Activated CD4-positive, alpha-beta memory T cell treated with anti-CD3 and anti-CD28 coated beads, Interleukin-2, amount 10 ng/mL, durations not matched to agents 7 days and 5 days (primary cell): ENCODE measurements around the gene SDHAF4. TPM values are rescaled to one million over a fixed set of nuclear protein-coding genes. Genes with fewer than 3 reads are reported as not detected.

Experiments used
- total RNA-seq, 2 experiments: library from RNA; stranded (reverse); gene quantifications; one replicate each; pipeline ENCODE4 v1.2.3, GENCODE V29; 2021

The SDHAF4 gene
- total RNA-seq, 2 experiments from 2014 or later = 9.8 to 11.6 TPM

Other genes starting within 250 kb of the SDHAF4 start
- 1 to 10 TPM; 9.2 to 10.0 TPM for gene FAM135A, start 153.4 kb upstream of the SDHAF4 start, total RNA-seq
- gene SMAP1, start 101.0 kb downstream of the SDHAF4 start, total RNA-seq = 10 to 100 TPM; 48.4 to 48.6 TPM